AG10803 (cell line): ENCODE data around the gene FKBP10.
"Not testable (repeated sequence)": the region's sequence is repeated elsewhere in the genome, so short reads cannot be mapped to it uniquely, and the experiment has no call there.

Experiments
- DNase-seq: peaks from one replicate; pipeline ENCODE4 v3.0.0; 2010; ENCODE audit warnings: low read depth
- H3K4me3 ChIP-seq: 2 replicates; pipeline ENCODE4 v1.5.1; 2011; ENCODE audit warnings: mild to moderate bottlenecking, low read length, control low read depth
- CTCF ChIP-seq: conservative IDR thresholded peaks from 2 replicates; pipeline ENCODE4 v1.5.1; 2011; ENCODE audit warnings: mild to moderate bottlenecking, low read length, control low read depth, inconsistent platforms

The FKBP10 gene

GRCh38 chr17:41835800-41836549, 23.2 kb downstream of the FKBP10 start, which contains the start of gene NT5C3B:
Gene NT5C3B (minus strand): TSS chr17:41836232. CDS start chr17:41836193, 39 bp downstream.
- H3K4me3 ChIP-seq = peak within 1 kb of the TSS; percentile 78
- DNase-seq = peak; percentile 46
- no peak for TF ChIP-seq CTCF

- DNase-seq = no peak
These were observed 23.9 kb downstream of the FKBP10 start for GRCh38 chr17:41836550-41837196.

GRCh38 chr17:41837761-41838538, 25.1 kb downstream of the FKBP10 start, which contains the start of gene KLHL10:
Gene KLHL10 (plus strand): TSS chr17:41837825. CDS start chr17:41837933, 108 bp downstream.
- DNase-seq = no peak
- H3K4me3 ChIP-seq = peak within 1 kb of the TSS; percentile 78
- no peak for TF ChIP-seq CTCF

More at GRCh38 chr17:41836550-41837196, 23.9 kb downstream of the FKBP10 start:
- TF ChIP-seq CTCF = no peak
- peak overlapping the region; percentile 78 for H3K4me3 ChIP-seq

- H3K4me3 ChIP-seq = not testable (repeated sequence)
These were observed 26.6 kb downstream of the FKBP10 start for GRCh38 chr17:41839448-41839847.

GRCh38 chr17:41840781-41841180, 28.0 kb downstream of the FKBP10 start:
- DNase-seq, H3K4me3 ChIP-seq: not testable (repeated sequence)

More at GRCh38 chr17:41839448-41839847, 26.6 kb downstream of the FKBP10 start:
- DNase-seq = not testable (repeated sequence)

GRCh38 chr17:41844971-41845370, 32.2 kb downstream of the FKBP10 start:
- no peak overlapping the region for H3K4me3 ChIP-seq

GRCh38 chr17:41848788-41849187, 36.0 kb downstream of the FKBP10 start:
- no peak overlapping the region for H3K4me3 ChIP-seq
- TF ChIP-seq CTCF = no peak
- no peak for DNase-seq

More at GRCh38 chr17:41844971-41845370, 32.2 kb downstream of the FKBP10 start:
- DNase-seq = no peak
- no peak for TF ChIP-seq CTCF
